Panc1 (cell line): ENCODE data around the gene ZFAND3. TPM values are rescaled to one million over a fixed set of nuclear protein-coding genes. Genes with fewer than 3 reads are reported as not detected.

Experiments
- ATAC-seq: fragments of 200-7000 bp; cut with Tn5 transposase; 2 replicates; pipeline ENCODE4 v1.9.1; 2020; ENCODE audit warnings: mild to moderate bottlenecking, moderate library complexity
- BruUV-seq: library from RNA; stranded (reverse); fragments of 400-500 nt; replicated peaks from 2 replicates; lab custom pipeline; 2021; lab: Mats Ljungman, UMichigan
- CTCF ChIA-PET: fragments of 300-600 bp; sonication (Branson Sonifier 250); formaldehyde crosslinking; loops from one replicate; lab custom pipeline; 2022; ENCODE audit warnings: antibody characterized with exemption; lab: Charles Lee
- POLR2A ChIA-PET: fragments of 300-600 bp; sonication (Branson Sonifier 250); formaldehyde crosslinking; loops from one replicate; lab custom pipeline; 2022; ENCODE audit warnings: antibody characterized with exemption; lab: Charles Lee
- DNase-seq: peaks from one replicate; pipeline ENCODE4 v3.0.0-alpha.2; 2010; ENCODE audit warnings: low read depth, low spot score
- H3K27ac ChIP-seq: 2 replicates; pipeline ENCODE4 v1.5.1; 2011; ENCODE audit warnings: mild to moderate bottlenecking, low read length, inconsistent platforms
- H3K27me3 ChIP-seq: fragments of 200-500 bp; sonication (Bioruptor generic); 2 replicates; pipeline ENCODE4 v1.6.0; 2014; ENCODE audit warnings: low read length, inconsistent platforms; ENCODE audit not compliant: control insufficient read depth, insufficient read depth
- H3K36me3 ChIP-seq: fragments of 200-500 bp; sonication (Bioruptor generic); 2 replicates; pipeline ENCODE4 v1.5.1; 2014; ENCODE audit warnings: inconsistent platforms, mild to moderate bottlenecking, low read length, moderate library complexity; ENCODE audit not compliant: control insufficient read depth, insufficient read depth
- H3K4me1 ChIP-seq: 2 replicates; pipeline ENCODE4 v1.5.1; 2011; ENCODE audit warnings: inconsistent platforms, mild to moderate bottlenecking, low read length, moderate library complexity; ENCODE audit not compliant: control insufficient read depth, insufficient read depth
- H3K4me3 ChIP-seq, 2 experiments: 2 replicates each; pipeline ENCODE4 v1.5.1; 2011 to 2012; ENCODE audit warnings: low read depth in 2 of 2, low read length in 2 of 2, mild to moderate bottlenecking in 2 of 2, inconsistent platforms in 1 of 2, moderate library complexity in 1 of 2
- H3K9me3 ChIP-seq: fragments of 200-500 bp; sonication (Bioruptor generic); 2 replicates; pipeline ENCODE4 v1.5.1; 2014; ENCODE audit warnings: low read depth, mild to moderate bottlenecking, inconsistent platforms, low read length, moderate library complexity; ENCODE audit not compliant: control insufficient read depth, insufficient read depth
- POLR2AphosphoS5 ChIP-seq: IDR thresholded peaks from 2 replicates; pipeline ENCODE4 v1.6.1; 2012; ENCODE audit warnings: mild to moderate bottlenecking, low read depth, low read length, moderate library complexity
- SIN3A ChIP-seq: IDR thresholded peaks from 2 replicates; pipeline ENCODE4 v1.6.1; 2012; ENCODE audit warnings: low read depth, mild to moderate bottlenecking, low read length, moderate library complexity, borderline replicate concordance; ENCODE audit not compliant: insufficient read depth
- TCF7L2 ChIP-seq: IDR thresholded peaks from 2 replicates; pipeline ENCODE4 v1.6.1; 2011; ENCODE audit warnings: mild to moderate bottlenecking, low read depth, low read length, inconsistent platforms
- in situ Hi-C: cut with HindIII; loops from 2 replicates; pipeline ENCODE4 v1.10.0; 2016; ENCODE audit warnings: low sequenced_read_pairs, low pct_unique_long_range_greater_than_20kb
- intact Hi-C: fragments of 100-400 bp; cut with micrococcal nuclease; formaldehyde crosslinking; loops from one replicate; pipeline ENCODE4 v1.10.0; 2022; ENCODE audit not compliant: unreplicated experiment
- total RNA-seq: library from RNA; stranded (reverse); gene quantifications from one replicate; pipeline ENCODE4 v1.2.1, GENCODE V29; 2021; ENCODE audit not compliant: unreplicated experiment
- TF ChIP-seq, protein P1 (sequence below): fragments of 450-650 bp; IDR thresholded peaks from 2 replicates; pipeline ENCODE4 v1.5.1; 2017; ENCODE audit warnings: mild to moderate bottlenecking
- TF ChIP-seq, protein P2 (sequence below), 2 experiments: IDR thresholded peaks; 2 replicates each; pipeline ENCODE4 v1.6.1; 2011 to 2012; ENCODE audit warnings: low read depth in 2 of 2, control low read depth in 1 of 2, low read length in 1 of 2, mild to moderate bottlenecking in 1 of 2, moderate library complexity in 1 of 2; ENCODE audit not compliant: insufficient read depth in 1 of 2

Gene ZFAND3
- total RNA-seq, 1 experiment from 2014 or later, result 95.9 TPM

DNA sequence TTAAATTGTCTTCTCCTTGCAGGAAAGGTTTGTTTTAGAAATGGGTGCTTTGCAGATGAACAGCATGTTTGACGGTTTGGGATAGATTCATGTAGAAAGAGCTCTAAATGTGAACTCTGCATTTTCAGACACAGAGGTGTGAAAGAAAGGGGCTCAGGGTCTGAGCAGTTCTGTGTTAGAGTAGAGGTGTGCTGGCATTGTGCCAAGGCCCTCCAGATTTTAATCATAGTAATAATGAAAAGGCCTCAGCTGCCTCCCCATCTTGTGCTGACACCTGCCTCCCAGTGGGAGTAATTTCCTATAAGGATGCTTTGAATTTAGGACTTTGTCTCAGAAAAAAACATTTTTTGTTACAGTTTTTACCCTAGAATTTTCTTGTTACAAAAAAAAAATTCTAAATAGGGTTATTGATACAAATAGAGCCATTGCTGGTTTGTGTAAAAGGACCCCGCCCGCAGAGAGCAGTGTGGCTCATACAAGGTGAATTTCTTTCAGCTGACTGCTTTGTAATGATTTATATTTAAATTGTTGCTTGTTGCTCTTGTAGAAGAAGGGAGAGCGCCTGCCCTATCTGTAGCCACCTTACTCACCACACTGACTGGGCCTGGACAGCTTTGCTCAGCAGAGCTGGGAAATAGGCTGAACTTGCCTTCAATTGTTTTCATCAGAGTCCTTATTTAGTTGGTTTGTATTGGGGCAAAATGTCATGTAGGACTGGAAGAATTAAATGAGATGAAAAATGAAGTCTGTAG, 294.5 kb downstream of the ZFAND3 start:
- H3K27me3 ChIP-seq, result no peaks in the 10 kb centered on the region
- POLR2A ChIA-PET, result no interaction called here
- no peaks in the 10 kb centered on the region for H3K9me3 ChIP-seq
- H3K36me3 ChIP-seq, result peaks cover 2% of the 10 kb centered on the region; the same call in 1 of the 2 replicates
- H3K4me3 ChIP-seq, result no peak overlapping the region
- TF ChIP-seq, protein P1, sequence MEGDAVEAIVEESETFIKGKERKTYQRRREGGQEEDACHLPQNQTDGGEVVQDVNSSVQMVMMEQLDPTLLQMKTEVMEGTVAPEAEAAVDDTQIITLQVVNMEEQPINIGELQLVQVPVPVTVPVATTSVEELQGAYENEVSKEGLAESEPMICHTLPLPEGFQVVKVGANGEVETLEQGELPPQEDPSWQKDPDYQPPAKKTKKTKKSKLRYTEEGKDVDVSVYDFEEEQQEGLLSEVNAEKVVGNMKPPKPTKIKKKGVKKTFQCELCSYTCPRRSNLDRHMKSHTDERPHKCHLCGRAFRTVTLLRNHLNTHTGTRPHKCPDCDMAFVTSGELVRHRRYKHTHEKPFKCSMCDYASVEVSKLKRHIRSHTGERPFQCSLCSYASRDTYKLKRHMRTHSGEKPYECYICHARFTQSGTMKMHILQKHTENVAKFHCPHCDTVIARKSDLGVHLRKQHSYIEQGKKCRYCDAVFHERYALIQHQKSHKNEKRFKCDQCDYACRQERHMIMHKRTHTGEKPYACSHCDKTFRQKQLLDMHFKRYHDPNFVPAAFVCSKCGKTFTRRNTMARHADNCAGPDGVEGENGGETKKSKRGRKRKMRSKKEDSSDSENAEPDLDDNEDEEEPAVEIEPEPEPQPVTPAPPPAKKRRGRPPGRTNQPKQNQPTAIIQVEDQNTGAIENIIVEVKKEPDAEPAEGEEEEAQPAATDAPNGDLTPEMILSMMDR, result no peak
- TF ChIP-seq TCF7L2, result no peak
- DNase-seq (no peak), ATAC-seq (no peak)
- no TSS peak for BruUV-seq
- no peak overlapping the region for H3K27ac ChIP-seq
- intact Hi-C loops, result no loop called here
- no peaks in the 10 kb centered on the region for H3K4me1 ChIP-seq
- in situ Hi-C loops, result no loop called here
- CTCF ChIA-PET, result no interaction called here

DNA sequence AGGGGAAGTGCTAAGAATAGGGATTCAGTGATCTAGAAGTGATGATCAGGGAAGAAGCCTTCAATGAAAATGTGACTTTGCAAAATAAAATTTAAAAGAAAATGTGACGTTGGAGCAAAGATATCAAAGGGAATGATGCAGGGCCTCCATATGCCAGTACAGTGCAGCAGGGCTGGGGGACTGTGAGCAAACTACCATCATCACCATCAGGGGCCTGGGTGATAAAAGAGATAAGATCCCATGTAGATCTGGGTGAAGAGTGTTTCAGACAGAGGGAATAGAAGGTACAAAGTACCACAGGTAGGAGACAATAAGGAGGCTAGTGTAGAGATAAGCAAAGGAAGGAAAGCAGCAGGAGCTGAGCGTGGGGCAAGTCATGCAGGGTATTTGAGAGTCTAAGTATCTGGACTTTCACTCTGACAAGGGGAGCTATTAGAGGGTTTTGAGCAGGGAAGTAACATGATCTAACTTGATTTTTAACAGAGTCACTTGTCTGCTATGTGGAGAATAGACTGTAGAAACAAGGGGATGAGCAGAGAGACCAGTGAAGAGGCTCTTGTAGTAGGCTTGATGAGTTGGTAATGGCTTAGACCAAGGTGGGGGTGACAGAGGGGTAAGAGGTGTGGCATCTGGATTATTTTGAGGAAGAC, 295.6 kb downstream of the ZFAND3 start:
- CTCF ChIA-PET, result no interaction called here
- no peak for DNase-seq
- Histone ChIP-seq H3K36me3 (0 out of 2 replicates have a peak, but pooled peaks cover 5% of the 10 kb centered on the region), H3K4me3 (no peak overlapping the region), H3K27me3 (no peaks in the 10 kb centered on the region), H3K4me1 (no peaks in the 10 kb centered on the region), H3K27ac (no peak overlapping the region), H3K9me3 (no peaks in the 10 kb centered on the region)
- BruUV-seq, result no TSS peak
- intact Hi-C loops, result no loop called here
- no peak for ATAC-seq
- TF ChIP-seq SIN3A (no peak), TCF7L2 (no peak), POLR2AphosphoS5 (no peak)
- TF ChIP-seq, protein P2, sequence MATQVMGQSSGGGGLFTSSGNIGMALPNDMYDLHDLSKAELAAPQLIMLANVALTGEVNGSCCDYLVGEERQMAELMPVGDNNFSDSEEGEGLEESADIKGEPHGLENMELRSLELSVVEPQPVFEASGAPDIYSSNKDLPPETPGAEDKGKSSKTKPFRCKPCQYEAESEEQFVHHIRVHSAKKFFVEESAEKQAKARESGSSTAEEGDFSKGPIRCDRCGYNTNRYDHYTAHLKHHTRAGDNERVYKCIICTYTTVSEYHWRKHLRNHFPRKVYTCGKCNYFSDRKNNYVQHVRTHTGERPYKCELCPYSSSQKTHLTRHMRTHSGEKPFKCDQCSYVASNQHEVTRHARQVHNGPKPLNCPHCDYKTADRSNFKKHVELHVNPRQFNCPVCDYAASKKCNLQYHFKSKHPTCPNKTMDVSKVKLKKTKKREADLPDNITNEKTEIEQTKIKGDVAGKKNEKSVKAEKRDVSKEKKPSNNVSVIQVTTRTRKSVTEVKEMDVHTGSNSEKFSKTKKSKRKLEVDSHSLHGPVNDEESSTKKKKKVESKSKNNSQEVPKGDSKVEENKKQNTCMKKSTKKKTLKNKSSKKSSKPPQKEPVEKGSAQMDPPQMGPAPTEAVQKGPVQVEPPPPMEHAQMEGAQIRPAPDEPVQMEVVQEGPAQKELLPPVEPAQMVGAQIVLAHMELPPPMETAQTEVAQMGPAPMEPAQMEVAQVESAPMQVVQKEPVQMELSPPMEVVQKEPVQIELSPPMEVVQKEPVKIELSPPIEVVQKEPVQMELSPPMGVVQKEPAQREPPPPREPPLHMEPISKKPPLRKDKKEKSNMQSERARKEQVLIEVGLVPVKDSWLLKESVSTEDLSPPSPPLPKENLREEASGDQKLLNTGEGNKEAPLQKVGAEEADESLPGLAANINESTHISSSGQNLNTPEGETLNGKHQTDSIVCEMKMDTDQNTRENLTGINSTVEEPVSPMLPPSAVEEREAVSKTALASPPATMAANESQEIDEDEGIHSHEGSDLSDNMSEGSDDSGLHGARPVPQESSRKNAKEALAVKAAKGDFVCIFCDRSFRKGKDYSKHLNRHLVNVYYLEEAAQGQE (IDR thresholded peaks at IDR 0.05; ENCODE audit: insufficient read depth in 1 of 2, low read depth in 2 of 2, low read length in 1 of 2), result no peak
- TF ChIP-seq, protein P1, result no peak
- in situ Hi-C loops, result no loop called here
- POLR2A ChIA-PET, result no interaction called here
